Transverse colon (tissue), 3 donors: ENCODE measurements around the gene CDK5RAP2.

Source experiments
- CTCF ChIP-seq, 5 experiments: fragments of 200-600 bp in 3 of 5; fragments of 450-650 bp in 2 of 5; sonication (generic) in 3 of 5; IDR thresholded peaks; 1 replicate in 2 of 5; 2 replicates in 3 of 5; pipeline ENCODE4 v1.5.1; 2016 to 2017; ENCODE audit warnings: antibody characterized with exemption in 5 of 5, inconsistent platforms in 3 of 5, mild to moderate bottlenecking in 2 of 5, moderate library complexity in 1 of 5
- POLR2A ChIP-seq: fragments of 450-650 bp; IDR thresholded peaks from one replicate; pipeline ENCODE4 v1.6.1; 2016; ENCODE audit warnings: antibody characterized with exemption, mild to moderate bottlenecking, moderate library complexity

GRCh38 chr9:120564589-120564988 is 15.4 kb downstream of the CDK5RAP2 start:
- TF ChIP-seq CTCF (IDR thresholded peaks at IDR 0.05) (no peak), POLR2A (no peak)
